ENCODE data around the gene ARHGEF38. TPM values are rescaled to one million over a fixed set of nuclear protein-coding genes. Genes with fewer than 3 reads are reported as not detected.
"Not testable (repeated sequence)": the region's sequence is repeated elsewhere in the genome, so short reads cannot be mapped to it uniquely, and the experiment has no call there.

ARHGEF38 gene
- total RNA-seq, 1 donor from 2014 or later, result 20.6 TPM

DNA sequence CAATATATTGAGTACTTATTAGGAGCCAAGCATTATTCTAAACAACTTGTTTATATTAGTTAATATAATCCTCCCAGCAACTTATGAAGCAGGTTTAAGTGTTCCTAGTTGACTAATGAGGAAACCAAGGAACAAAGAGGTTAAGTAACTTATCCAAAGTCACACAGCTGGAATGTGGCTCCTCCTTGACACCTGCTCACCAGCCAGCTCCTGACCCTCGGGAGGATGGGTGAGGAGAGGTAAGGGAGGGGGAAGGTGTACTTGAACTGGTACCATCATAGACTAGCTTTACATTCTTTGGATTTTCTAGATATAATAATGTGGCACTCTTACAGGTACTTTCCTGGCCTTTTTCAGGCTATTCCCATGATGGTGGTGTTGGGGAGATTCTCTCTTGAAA lies 50.7 kb downstream of the ARHGEF38 start:
- TF ChIP-seq, protein P1, sequence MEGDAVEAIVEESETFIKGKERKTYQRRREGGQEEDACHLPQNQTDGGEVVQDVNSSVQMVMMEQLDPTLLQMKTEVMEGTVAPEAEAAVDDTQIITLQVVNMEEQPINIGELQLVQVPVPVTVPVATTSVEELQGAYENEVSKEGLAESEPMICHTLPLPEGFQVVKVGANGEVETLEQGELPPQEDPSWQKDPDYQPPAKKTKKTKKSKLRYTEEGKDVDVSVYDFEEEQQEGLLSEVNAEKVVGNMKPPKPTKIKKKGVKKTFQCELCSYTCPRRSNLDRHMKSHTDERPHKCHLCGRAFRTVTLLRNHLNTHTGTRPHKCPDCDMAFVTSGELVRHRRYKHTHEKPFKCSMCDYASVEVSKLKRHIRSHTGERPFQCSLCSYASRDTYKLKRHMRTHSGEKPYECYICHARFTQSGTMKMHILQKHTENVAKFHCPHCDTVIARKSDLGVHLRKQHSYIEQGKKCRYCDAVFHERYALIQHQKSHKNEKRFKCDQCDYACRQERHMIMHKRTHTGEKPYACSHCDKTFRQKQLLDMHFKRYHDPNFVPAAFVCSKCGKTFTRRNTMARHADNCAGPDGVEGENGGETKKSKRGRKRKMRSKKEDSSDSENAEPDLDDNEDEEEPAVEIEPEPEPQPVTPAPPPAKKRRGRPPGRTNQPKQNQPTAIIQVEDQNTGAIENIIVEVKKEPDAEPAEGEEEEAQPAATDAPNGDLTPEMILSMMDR (IDR thresholded peaks at IDR 0.05), result no peak
- no peaks in the 10 kb centered on the region for H3K27me3 ChIP-seq (ENCODE audit: low read depth)
- no peak for DNase-seq
- H3K27ac ChIP-seq, result no peak overlapping the region
- no peak overlapping the region for H3K4me3 ChIP-seq
- no peaks in the 10 kb centered on the region for H3K9me3 ChIP-seq
- no peaks in the 10 kb centered on the region for H3K36me3 ChIP-seq
- ATAC-seq, result peak in 1 of 2 donors; percentile 34
- H3K4me1 ChIP-seq, result no peaks in the 10 kb centered on the region
- intact Hi-C loops (cut with DNase I), result no loop called here

DNA sequence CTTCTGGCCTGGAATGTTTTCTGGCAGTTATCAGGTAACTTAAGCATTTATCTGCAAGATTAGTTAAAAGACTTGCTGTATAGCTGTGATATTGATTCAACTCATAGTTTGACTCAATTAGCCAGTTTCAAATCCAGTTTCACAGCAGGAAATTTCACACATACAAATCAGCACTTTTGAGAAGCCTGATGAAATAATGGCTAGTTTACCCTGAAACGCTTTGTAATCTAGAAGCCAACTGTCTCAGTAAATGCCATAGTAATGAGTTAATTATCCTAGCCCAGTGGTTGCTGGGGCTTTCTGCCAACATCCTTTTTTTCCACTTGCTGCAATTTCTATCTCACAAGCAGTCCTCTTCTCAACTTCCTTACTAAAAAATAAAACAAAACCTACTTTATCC lies 53.1 kb downstream of the ARHGEF38 start:
- intact Hi-C loops (cut with DNase I), result no loop called here
- ATAC-seq, result no peak
- TF ChIP-seq, protein P1 (IDR thresholded peaks at IDR 0.05), result no peak

DNA sequence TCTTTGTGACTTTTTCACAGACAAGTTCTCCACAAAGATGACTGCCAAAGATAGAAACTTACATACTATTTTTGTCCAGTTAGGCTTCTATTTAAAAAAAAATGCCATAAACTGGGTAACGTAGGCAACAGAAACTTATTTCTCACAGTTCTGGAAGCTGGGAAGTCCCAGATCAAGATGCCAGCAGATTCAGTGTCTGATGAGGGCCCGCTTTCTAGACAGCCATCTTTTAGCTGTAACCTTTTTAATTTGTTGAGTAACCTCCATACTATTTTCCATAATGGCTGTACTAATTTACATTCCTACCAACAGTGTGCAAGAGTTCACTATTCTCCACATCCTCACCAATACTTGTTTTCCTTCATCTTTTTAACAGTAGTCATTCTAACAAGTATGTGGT lies 55.5 kb downstream of the ARHGEF38 start:
- H3K9me3 ChIP-seq, result no peaks in the 10 kb centered on the region
- H3K27me3 ChIP-seq (ENCODE audit: low read depth), result no peaks in the 10 kb centered on the region
- H3K36me3 ChIP-seq, result no peaks in the 10 kb centered on the region
- intact Hi-C loops (cut with DNase I), result no loop called here
- H3K27ac ChIP-seq, result no peak overlapping the region
- TF ChIP-seq, protein P1 (IDR thresholded peaks at IDR 0.05), result no peak
- H3K4me3 ChIP-seq, result no peak overlapping the region
- no peak for DNase-seq
- peaks cover 1% of the 10 kb centered on the region for H3K4me1 ChIP-seq
- no peak for ATAC-seq

More for the DNA sequence above, 53.1 kb downstream of the ARHGEF38 start:
- no peak overlapping the region for H3K4me3 ChIP-seq
- DNase-seq, result no peak
- H3K4me1 ChIP-seq, result no peaks in the 10 kb centered on the region
- no peaks in the 10 kb centered on the region for H3K36me3 ChIP-seq
- no peak overlapping the region for H3K27ac ChIP-seq
- H3K27me3 ChIP-seq (ENCODE audit: low read depth), result no peaks in the 10 kb centered on the region
- H3K9me3 ChIP-seq, result no peaks in the 10 kb centered on the region

DNA sequence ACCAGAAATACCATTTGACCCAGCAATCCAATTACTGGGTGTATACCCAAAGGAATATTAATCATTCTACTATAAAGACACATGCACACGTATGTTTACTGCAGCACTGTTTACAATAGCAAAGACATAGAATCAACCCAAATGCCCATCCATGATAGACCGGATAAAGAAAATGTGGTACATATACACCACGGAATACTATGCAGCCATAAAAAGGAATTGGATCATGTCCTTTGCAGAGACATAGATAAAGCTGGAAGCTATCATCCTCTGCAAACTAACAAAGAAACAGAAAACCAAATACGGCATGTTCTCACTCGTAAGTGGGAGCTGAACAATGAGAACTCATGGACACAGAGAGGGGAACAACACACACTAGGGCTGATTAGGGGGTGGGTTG lies 57.4 kb downstream of the ARHGEF38 start:
- H3K27me3 ChIP-seq (ENCODE audit: low read depth); H3K27ac ChIP-seq; ATAC-seq; H3K4me1 ChIP-seq; H3K9me3 ChIP-seq; H3K4me3 ChIP-seq; intact Hi-C loops (cut with DNase I); DNase-seq; H3K36me3 ChIP-seq: not testable (repeated sequence)

DNA sequence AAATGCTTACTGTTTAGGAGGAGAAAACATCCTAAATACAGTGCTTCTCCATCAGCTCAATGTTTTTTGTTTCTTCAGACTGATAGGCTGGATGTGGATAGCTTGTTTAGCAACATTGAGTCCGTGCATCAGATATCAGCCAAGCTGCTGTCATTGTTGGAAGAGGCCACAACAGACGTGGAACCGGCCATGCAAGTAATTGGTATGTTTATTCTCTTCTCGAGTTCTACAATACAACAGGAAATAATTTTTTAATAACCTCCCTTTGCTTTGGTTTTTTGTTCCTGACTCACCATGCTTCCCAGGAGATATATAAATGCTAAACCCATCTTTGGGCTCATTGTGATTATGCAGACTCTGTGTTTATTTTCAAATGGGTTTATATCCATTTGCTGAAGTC lies 60.9 kb downstream of the ARHGEF38 start:
- Histone ChIP-seq H3K27me3 (ENCODE audit: low read depth) (no peaks in the 10 kb centered on the region), H3K27ac (no peak overlapping the region), H3K36me3 (no peaks in the 10 kb centered on the region), H3K9me3 (no peaks in the 10 kb centered on the region), H3K4me1 (peaks cover 6% of the 10 kb centered on the region), H3K4me3 (no peak overlapping the region)
- intact Hi-C loops (cut with DNase I), result no loop called here
- TF ChIP-seq, protein P1 (IDR thresholded peaks at IDR 0.05), result no peak
- DNase-seq, result no peak
- ATAC-seq, result no peak

DNA sequence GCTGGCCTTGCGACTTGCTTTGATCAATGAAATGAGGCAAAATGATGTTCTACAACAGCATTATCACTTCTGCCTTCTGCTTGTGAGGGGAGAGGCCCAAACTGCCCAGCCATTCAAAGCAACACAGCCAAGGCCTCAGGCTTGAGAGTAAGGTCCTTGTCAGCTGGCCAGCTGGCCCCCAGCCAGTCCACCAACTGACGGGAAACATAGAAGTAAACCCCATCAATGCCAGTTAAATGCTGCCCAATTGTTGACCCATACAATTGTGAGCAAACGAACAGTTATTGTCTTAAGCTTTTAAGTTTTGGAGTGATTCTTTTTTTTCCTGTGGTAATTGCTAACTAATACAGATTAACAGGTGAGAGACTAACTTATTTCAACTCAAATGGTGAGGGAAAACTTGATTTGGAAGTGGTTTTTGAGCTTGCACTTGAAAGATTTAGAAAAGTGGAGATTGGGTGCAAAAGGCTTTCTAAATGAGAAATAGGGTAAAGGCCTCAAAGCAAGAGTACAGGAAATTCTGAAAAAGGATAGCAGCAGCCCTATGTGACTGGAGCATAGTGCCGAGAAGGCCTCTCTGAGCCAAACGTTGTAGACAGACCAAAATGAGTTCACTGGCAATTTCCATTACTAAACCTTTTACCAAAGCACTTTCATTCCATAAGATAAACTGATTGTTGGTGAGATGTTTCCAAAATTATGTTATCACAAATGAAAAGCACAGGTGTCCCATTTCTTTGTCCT lies 66.9 kb downstream of the ARHGEF38 start:
- TF ChIP-seq, protein P1 (IDR thresholded peaks at IDR 0.05), result no peak
- intact Hi-C loops (cut with DNase I), result no loop called here
- Histone ChIP-seq H3K4me1 (peaks cover 7% of the 10 kb centered on the region), H3K36me3 (no peaks in the 10 kb centered on the region), H3K4me3 (no peak overlapping the region), H3K9me3 (no peaks in the 10 kb centered on the region), H3K27ac (no peak overlapping the region), H3K27me3 (ENCODE audit: low read depth) (no peaks in the 10 kb centered on the region)
- ATAC-seq, result peak; percentile 78 to 89
- DNase-seq, result peak; percentile 88
